Stimulated activated CD4-positive, alpha-beta T cell treated with anti-CD3 and anti-CD28 coated beads, TNF-alpha, amount 100 ng/mL, for 48 hours (primary cell): ENCODE results near the gene LRP1B.

ENCODE experiments used
- DNase-seq, 3 donors: peaks; one replicate each; pipeline ENCODE4 v3.0.0-alpha.2; 2020; ENCODE audit warnings: low read depth in 3 of 3

LRP1B gene

GRCh38 chr2:142131010-142131669, at the start of gene LRP1B:
TSS of gene LRP1B (minus strand) at chr2:142131016. CDS start at chr2:142130729, 287 bp downstream.
- no peak for DNase-seq

DNA sequence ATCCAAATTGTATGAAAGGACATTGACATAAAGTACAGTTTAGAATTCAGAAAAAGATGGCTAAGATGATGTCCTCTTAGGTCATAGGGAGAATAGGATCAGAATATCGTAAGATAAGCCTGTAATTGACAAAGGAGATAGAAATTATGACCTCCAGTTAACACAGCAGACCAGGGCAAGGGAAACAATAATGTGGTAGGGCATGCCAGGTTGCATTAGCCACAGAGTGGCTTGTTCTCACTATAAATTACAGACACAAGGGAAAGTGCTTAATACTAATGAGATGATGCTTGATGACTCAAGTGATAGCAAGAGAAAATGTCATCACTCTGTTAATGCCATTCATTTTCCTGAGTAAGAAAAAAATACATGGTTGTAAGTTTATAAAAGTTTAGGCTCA, 48.9 kb upstream of the LRP1B start:
- DNase-seq = no peak

GRCh38 chr2:142178604-142179003, 47.8 kb upstream of the LRP1B start:
- no peak for DNase-seq

- DNase-seq = no peak
Observed at GRCh38 chr2:142176941-142177340, 46.1 kb upstream of the LRP1B start.

GRCh38 chr2:142175813-142176338, 45.1 kb upstream of the LRP1B start:
- DNase-seq = no peak

GRCh38 chr2:142174176-142174575, 43.4 kb upstream of the LRP1B start:
- DNase-seq = no peak

GRCh38 chr2:142170847-142171246, 40.0 kb upstream of the LRP1B start:
- DNase-seq = no peak

GRCh38 chr2:142165790-142166189, 35.0 kb upstream of the LRP1B start:
- DNase-seq = no peak

DNA sequence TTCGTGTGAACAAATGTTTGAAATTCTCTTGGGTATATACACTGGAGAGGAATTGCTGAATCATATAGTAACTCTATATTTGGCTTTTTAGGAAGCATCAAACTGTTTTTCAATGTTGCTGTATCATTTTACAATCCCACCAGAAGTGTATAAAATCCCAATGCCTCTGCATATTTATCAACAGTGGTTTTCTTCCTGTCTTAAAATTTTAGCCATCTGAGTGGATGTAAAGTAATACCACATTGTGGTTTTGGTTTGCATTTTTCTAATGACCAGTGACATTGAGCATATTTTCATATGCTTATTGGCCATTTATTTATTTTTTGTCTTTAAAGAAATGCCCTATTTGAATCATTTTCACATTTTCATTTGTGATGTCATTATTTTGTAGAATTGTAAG, 22.8 kb upstream of the LRP1B start:
- no peak for DNase-seq

DNA sequence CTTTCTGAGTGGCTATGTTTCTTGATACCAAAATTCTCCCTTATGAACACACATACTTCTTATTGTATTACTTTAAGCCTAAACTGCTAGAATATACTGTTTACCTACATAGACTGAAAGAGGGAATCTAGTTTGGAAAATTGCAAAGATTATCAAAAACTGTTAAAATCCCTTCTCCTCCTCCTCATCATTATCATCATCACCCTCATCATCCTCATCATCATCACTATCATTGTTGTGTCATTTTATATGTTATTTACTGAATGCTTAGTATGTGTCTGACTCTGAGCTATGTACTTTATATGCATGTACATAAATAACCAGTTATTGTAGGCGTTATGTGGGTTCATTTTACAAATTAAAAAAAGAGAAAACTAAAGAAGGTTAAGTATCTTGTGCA, 19.6 kb upstream of the LRP1B start:
- no peak for DNase-seq

- DNase-seq = no peak
Observed at GRCh38 chr2:142144547-142144946, 13.7 kb upstream of the LRP1B start.

GRCh38 chr2:142142595-142142994, 11.8 kb upstream of the LRP1B start:
- no peak for DNase-seq

DNA sequence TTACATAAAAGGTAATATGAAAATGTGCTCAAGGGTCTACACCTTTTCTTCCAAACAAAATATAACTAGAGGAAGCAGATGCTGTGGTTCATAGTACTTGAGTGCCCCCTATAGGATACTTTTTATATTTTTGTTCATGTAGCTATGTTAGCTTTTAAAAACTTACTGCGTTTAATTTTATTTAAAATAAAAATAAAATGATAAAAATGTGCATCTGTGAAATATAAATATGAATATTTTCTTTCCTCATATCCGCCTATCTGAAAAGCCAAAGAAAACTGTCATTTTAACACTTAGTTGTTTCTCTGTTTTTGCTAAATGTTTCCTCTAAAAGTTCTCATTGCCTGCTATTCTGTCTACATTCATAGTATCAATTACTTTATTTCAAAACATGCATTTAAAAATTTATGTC, 9.6 kb upstream of the LRP1B start:
- DNase-seq = no peak

GRCh38 chr2:142139384-142139783, 8.6 kb upstream of the LRP1B start:
- no peak for DNase-seq

DNA sequence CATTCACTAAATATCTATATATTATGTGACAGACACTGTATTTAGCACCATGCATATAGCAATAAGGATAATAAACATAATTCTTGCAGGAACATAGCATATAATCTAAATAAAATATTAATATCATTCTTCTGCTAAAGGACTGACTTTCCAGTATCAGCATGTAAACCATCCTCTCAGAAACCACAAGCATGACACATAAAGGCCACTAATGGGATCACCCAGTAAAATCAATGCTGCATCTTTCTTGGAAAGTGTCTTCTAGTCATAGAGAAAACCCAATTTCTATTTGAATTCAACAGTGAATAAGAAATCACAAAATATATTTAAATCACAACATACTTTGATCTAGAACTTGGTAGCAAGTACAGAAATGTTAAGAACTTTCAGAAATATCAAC, 5.8 kb upstream of the LRP1B start:
- no peak for DNase-seq

GRCh38 chr2:142134911-142135310, 4.1 kb upstream of the LRP1B start:
- no peak for DNase-seq

GRCh38 chr2:142130111-142131009, 456 bp downstream of the LRP1B start:
- DNase-seq = no peak

GRCh38 chr2:142128105-142128504, 2.7 kb downstream of the LRP1B start:
- DNase-seq = no peak

DNA sequence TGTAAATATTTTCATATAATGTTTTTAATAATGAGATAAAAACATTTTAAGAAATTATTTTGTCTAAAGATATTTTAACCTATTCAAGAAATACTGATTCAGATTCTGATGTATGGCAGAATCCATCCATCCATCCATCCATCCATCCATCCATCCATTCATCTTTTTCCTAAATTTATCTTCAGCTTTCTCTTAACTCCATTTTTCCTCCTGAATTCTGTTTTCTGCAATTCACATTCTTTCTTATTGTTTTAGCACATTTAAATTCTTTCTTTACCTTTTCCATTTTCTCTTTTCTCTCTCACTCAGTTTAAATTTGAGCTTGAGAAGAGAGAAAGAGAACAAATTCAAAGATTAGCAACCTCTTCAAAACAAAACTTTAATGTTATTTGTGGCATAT, 3.6 kb downstream of the LRP1B start:
- DNase-seq = no peak

DNA sequence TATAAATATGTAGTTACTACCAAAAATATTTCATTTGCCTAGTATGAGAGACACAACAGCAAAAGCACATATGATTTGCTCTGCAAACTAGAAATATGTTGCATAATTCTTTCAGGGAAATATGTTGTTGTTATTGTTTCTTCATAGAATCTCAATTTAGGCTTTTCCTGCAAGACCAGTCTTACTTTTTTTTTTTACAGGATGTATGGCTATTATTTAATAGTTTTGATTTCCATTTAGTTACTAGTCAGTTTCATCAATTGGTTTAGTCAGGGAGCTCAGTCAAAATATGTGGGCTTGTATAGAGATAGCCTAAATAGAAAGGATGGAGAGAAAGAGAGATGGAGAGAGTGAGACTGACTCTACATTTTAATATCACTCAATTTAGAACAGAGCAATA, 6.1 kb downstream of the LRP1B start:
- DNase-seq = no peak

DNA sequence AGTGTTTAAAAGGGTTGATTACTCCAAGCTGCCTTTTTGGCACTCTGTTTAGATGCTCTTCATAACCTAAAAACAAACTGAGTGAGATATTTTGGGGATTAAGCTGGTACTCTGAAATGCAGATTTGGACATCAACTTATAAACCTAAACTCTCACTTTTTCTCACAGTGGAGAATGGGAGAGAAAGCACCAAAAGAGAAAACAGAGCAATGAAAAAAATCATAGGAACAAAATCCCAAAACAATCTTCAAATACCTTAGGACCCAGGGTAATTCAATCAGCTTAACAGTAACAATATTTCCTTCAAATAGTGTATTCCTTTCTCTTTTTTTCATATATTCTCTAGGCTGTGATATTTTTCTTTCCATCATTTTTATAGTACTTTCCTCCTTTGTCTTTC, 11.5 kb downstream of the LRP1B start:
- DNase-seq = no peak

GRCh38 chr2:142112757-142113221, 18.0 kb downstream of the LRP1B start:
- no peak for DNase-seq
